Activated CD4-positive, CD25-positive, alpha-beta regulatory T cell treated with anti-CD3 and anti-CD28 coated beads, Interleukin-2, amount 50 U/mL, for 16 hours (primary cell): Measurements from ENCODE around the gene SGSH.

ENCODE experiments used
- DNase-seq: peaks from one replicate; pipeline ENCODE4 v3.0.0-alpha.2; 2020; ENCODE audit warnings: low read depth, low spot score

Gene SGSH

GRCh38 chr17:80184423-80184714 lies 35.8 kb downstream of the SGSH start:
- DNase-seq, result no peak

- no peak for DNase-seq
Observed at GRCh38 chr17:80183581-80184422, 36.3 kb downstream of the SGSH start.

GRCh38 chr17:80182845-80183223 lies 37.3 kb downstream of the SGSH start:
- DNase-seq, result no peak

- no peak for DNase-seq
Observed at GRCh38 chr17:80182118-80182844, 37.9 kb downstream of the SGSH start.

GRCh38 chr17:80181431-80181830 lies 38.7 kb downstream of the SGSH start:
- no peak for DNase-seq

- no peak for DNase-seq
Observed at GRCh38 chr17:80180192-80180591, 39.9 kb downstream of the SGSH start.

GRCh38 chr17:80177986-80178595 lies 42.0 kb downstream of the SGSH start:
- DNase-seq, result no peak

GRCh38 chr17:80176757-80177156 lies 43.4 kb downstream of the SGSH start:
- no peak for DNase-seq

GRCh38 chr17:80173916-80174315 lies 46.2 kb downstream of the SGSH start:
- no peak for DNase-seq

GRCh38 chr17:80173126-80173525 lies 47.0 kb downstream of the SGSH start:
- DNase-seq, result no peak

GRCh38 chr17:80171681-80172080 lies 48.5 kb downstream of the SGSH start:
- no peak for DNase-seq

GRCh38 chr17:80169784-80170500 lies 50.2 kb downstream of the SGSH start, which contains the start of gene CARD14:
Gene CARD14 (plus strand): TSS chr17:80170030. CDS start chr17:80181439, 11,409 bp downstream.
- DNase-seq, result no peak

GRCh38 chr17:80169107-80169506 lies 51.0 kb downstream of the SGSH start:
- DNase-seq, result no peak

- no peak for DNase-seq
Observed at GRCh38 chr17:80168371-80168770, 51.8 kb downstream of the SGSH start.

- DNase-seq, result no peak
Observed at GRCh38 chr17:80166446-80166845, 53.7 kb downstream of the SGSH start.

GRCh38 chr17:80164185-80164584 lies 55.9 kb downstream of the SGSH start:
- DNase-seq, result no peak

- DNase-seq, result no peak
Observed at GRCh38 chr17:80163336-80163735, 56.8 kb downstream of the SGSH start.

- DNase-seq, result no peak
Observed at GRCh38 chr17:80160536-80160935, 59.6 kb downstream of the SGSH start.
